CD4-positive, alpha-beta T cell treated with Interleukin-12 subunit alpha and Interleukin-12 subunit beta, for 1 hour (primary cell): ENCODE results near the gene SLC34A3.
"Not testable (repeated sequence)": the region's sequence is repeated elsewhere in the genome, so short reads cannot be mapped to it uniquely, and the experiment has no call there.

Experiments
- DNase-seq: peaks from one replicate; pipeline ENCODE4 v3.0.0-alpha.2; 2020

The SLC34A3 gene

DNA sequence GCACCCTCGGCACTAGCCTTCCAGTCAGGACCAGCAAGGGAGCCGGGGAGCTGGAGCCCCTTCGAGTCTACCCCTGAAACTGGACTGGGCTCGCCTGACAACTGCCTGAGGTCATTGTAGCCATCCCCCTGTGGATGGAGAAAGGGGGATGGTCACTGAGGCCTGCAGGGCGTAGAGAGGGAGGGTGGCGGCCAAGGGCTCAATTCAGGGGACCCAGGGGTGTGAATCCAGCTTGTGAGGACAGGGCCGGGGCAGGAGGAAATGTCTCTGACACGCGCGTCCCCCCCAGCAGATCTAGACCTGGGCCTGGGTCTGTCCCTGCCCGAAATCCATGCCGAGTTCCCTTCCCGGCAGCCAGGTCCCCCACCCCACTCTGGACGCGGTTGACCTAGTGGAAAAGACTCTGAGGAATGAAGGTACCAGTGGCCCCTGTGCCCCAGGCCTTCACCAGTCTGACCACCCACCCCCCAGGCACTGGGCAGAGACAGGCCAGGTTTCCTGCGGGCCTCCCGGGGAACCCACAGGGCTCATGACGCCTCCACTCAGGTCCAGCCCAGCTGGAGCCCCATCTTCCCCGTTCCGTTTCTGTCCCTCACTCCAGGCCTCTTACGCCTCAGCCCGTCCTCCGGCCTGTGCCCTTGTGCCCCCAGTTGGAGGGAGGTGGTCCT is 805 bp downstream of the SLC34A3 start:
- DNase-seq = no peak

DNA sequence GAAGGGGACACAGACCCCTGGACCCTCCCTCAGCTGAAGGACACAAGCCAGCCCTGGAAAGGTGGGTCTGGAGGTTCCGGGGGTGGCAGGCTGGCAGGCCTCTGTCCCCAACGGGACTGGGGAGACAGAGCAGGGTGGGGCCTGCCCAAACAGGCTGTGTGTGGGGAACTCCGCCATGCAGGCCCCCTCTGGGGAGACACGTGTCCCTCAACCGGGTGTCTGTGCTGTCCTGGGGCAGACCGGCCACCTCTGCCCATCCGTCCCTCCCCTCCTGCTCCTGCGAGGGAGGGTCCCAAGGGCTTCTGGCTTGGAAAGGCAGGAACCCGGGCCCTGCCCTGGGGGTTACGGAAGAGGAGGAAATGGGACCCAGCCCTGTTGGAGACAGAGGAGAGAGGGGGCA is 1.4 kb downstream of the SLC34A3 start:
- DNase-seq = no peak

DNA sequence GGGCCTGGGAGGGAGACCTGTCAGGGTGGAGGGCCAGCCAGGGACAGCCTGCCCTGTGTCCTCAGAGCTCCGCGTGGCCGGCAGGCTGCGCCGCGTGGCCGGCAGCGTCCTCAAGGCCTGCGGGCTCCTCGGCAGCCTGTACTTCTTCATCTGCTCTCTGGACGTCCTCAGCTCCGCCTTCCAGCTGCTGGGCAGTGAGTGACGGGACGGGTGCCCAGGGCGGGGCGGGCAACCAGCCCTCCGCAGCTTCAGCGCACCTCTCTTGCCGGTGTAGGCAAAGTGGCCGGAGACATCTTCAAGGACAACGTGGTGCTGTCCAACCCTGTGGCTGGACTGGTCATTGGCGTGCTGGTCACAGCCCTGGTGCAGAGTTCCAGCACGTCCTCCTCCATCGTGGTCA is 1.8 kb downstream of the SLC34A3 start:
- no peak for DNase-seq

DNA sequence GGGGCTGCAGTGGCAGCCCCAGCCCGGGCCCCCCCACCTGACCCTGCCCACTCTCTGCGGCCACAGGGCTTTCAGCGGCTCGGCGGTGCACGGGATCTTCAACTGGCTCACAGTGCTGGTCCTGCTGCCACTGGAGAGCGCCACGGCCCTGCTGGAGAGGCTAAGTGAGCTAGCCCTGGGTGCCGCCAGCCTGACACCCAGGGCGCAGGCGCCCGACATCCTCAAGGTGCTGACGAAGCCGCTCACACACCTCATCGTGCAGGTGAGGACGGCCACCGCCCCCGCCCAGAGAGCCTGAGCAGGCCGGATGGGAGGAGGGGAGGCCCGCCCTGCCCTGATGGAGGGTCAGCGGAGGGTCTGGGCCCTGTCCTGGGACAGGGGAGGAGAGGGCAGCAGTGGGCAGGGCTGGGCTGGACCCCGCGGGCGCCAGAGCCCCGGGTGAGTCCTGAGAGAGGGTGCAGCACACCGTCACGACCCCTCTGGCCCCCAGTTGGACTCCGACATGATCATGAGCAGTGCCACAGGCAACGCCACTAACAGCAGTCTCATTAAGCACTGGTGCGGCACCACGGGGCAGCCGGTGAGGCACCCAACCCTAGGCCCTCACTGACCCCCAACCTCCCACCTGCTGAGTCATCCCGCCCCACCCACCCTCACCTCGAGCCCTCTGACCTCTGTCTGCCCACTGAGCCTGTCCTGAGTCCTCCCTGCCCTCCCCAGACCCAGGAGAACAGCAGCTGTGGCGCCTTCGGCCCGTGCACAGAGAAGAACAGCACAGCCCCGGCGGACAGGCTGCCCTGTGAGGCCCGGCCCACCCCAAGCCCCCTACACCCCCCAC is 2.7 kb downstream of the SLC34A3 start:
- DNase-seq = no peak

DNA sequence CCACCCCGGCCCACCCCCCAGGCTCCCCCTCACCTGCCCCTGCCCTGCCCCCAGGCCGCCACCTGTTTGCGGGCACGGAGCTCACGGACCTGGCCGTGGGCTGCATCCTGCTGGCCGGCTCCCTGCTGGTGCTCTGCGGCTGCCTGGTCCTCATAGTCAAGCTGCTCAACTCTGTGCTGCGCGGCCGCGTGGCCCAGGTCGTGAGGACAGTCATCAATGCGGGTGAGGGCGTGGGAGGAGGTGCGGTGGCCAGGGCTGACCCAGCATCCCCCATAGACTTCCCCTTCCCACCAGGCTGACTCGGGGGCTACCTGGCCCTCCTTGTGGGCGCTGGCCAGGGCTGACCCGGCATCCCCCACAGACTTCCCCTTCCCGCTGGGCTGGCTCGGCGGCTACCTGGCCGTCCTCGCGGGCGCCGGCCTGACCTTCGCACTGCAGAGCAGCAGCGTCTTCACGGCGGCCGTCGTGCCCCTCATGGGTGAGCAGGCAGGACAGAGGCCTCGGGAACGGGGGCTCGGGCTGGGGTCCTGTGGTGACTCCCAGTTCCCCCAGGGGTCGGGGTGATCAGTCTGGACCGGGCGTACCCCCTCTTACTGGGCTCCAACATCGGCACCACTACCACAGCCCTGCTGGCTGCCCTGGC is 3.5 kb downstream of the SLC34A3 start:
- DNase-seq = no peak

DNA sequence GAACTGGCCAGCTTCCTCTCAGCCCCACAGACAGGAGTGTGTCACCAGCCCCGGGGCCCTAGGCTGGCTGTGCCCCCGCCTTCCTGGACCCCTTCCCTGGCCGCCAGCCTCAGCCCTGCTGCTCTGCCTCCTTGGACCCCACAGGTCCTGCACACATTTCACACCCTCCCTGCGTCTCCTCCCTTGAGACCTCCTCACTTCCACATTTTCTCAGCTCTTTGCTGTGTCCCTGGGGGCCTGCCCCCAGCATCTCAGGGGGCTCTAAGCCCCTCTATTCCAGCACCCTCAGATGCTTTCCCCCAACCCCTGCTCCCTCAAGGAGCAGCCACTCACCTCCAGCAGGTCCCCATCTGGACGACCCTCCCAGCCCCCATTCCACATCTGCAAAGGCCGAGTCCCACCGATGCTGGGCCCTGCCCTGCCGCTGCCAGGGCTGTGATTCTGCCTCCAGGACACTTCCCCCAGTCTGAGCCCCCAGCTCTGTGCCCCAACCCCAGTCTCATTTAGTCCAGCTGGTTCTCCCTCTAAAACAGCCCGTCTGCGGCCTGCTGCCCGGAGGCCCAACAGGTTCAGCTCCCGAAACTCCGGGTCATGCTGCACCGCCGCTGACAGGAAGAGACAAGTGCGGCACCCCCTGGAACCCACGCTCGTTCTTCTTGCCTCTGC is 4.2 kb downstream of the SLC34A3 start:
- no peak for DNase-seq

DNA sequence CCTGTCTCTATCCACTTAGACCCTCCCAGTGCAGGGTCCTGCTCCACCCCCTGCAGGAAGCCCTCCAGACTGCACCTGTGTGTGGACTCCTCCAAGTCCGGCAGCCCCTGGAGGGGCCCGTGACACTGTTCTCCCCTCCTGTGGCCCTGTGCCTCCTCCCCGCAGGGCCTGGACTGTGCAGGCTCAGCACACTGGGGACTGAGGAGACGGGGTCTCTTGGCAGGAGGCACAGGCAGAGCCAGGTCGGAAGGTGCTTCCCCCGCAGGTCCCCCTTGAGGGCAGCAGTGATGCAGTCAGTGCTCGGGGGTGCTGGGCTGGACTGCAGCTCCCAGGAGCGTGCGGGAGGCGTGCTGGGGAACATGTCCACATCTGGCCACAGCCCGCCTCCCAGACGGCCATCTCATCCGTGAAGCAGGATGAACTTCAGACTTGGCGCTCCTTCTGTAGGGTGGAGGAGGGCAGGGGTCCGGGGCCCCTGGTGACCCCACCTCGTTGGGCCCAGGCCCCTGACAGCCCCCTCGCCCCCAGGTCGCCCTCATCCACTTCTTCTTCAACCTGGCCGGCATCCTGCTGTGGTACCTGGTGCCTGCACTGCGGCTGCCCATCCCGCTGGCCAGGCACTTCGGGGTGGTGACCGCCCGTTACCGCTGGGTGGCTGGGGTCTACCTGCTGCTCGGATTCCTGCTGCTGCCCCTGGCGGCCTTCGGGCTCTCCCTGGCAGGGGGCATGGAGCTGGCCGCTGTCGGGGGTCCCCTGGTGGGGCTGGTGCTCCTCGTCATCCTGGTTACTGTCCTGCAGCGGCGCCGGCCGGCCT is 4.9 kb downstream of the SLC34A3 start:
- no peak for DNase-seq

DNA sequence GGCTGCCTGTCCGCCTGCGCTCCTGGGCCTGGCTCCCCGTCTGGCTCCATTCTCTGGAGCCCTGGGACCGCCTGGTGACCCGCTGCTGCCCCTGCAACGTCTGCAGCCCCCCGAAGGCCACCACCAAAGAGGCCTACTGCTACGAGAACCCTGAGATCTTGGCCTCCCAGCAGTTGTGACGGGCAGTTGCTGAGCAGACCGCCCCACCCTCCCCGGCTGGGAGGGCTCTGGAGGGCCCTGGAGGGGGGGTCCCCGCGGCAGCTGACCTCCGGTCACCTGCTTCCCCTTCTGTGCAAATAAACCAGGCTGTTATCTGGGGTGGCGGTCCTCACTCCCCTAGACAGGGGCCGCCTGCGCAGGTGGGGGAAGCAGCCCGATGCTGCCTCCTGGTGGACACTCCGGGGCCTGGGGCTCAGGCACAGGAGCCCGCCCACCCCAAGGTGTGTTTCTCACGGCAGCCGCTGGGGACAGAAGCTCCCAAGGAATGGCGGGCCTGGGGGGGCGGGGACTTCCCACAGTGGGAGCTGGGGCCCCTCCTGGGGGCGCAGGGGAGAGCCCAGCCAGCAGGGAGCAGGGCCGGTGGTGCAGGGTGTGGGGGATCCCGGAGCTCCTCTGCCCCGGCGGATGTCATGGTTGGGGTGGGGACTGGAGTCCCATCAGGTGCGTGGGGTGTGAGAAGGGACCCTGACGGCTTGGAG is 5.7 kb downstream of the SLC34A3 start:
- DNase-seq = peak; percentile 92

DNA sequence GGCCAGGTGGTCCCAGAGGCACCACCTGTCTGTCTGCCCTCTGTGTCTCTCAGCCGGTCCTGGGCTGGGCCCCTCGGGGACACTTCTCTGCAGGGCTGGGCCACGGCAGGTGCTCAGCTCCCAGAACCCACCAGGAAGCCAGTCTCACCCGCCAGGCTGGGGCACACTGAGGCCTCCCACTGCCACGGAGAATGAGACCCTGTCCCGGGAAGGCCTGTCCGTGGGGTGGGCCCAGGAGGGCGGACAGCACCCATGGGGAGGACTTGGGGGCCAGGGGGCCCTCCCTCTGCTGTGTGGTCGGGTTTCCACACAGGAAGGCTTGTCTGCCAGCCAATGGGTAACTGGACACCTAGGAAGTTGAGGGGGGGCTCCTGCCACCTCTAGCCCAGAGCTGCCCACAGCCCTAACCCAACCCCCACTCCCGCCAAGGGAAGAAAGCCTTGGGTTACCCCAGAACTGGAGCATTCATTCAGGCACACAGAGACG is 6.3 kb downstream of the SLC34A3 start:
- no peak for DNase-seq

DNA sequence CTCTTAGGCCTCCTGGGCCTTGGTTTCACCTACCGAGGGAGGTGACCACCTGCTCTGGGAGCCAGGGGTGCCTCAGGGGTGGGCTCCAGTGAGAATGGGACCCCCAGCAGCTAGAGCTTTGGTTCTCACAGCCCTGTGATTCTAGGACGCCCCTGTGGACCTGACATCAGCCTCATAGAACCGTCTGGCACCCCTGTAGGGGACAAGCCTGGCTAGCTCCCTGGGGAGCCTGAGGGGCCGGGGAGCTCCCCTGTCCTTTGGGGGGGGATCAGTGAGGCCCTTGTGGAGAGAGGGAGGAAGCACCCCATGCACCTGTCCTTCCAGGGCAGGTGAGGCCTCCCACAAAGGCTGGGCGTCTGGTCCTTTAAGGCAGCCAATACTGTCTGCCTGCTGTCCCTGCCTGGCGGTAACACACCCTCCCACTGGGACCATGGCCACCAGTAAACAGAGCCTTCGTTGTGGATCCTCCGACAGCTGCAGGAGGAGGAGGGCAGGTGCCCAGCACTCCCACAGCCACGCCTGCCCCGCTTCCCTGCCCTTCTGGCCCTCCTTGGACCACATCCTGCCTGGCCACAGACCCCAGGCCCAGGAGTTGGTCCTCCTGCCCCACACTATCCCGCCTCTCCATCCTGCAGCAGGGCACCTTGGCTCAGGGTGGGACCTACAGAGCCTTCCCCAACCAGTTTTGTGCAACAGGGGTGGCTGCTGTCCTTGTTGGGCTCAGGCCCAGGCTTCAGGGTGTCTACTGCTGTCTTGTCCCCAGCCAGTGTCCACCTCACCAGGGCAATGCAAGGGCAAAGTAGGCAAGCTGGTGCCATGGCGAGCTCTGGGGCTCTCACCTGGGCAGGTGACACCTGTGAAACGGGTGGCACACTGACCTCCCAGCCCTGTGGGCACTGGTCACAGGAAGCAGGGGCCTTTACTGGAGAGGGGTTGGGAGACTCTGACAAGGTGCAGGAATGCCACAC is 7.3 kb downstream of the SLC34A3 start:
- DNase-seq = no peak

DNA sequence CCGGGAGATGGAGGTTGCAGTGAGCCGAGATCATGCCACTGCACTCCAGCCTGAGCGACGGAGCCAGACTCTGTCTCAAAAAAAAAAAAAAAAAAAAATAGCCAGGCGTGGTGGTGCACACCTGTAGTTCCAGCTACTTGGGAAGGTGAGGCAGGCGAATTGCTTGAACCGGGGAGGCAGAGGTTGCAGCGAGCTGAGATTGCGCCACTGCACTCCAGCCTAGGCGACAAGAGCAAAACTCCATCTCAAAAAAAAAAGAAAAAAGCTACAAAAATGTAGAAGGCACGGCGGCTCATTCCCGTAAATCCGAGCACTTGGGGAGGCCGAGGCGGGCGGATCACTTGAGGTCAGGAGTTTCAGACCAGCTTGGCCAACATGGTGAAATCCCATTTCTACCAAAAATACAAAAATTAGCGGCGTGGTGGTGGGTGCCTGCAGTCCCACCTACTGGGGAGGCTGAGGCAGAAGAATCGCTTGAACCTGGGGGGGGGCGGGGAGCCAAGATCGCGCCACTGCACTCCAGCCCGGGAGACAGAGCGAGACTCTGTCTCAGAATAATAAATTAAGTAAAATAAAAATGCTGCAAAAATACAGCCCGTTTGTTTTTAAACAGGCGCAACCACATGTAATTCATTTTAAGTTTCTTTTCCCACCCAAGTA is 9.0 kb downstream of the SLC34A3 start:
- not testable (repeated sequence) for DNase-seq

DNA sequence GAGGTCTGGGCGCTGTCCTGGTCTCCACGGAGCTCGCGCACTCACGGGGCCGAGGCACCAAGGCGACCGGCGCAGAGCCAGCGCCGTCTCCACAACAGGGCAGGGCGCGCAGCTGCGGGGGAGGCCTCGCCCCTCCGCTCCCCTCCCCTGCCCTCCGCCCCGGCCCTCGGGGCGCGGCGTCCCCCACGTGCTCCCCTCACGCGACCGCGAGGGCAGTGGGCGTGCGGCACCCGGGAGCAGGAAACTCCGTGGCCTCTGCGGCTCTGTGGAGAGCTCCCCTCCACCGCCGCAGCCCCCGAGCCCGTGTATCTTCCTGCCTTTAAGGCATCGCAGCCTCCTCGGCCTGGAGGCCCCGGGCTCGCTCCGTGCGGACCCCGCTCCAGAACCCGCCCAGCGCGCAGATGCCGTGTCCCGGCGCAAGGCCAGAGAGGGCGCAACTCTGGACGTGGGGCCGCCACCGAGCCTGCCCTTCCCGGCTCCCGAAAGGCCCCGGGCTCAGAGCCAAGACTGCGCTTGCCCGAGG is 9.7 kb downstream of the SLC34A3 start:
- peak; percentile 78 for DNase-seq

DNA sequence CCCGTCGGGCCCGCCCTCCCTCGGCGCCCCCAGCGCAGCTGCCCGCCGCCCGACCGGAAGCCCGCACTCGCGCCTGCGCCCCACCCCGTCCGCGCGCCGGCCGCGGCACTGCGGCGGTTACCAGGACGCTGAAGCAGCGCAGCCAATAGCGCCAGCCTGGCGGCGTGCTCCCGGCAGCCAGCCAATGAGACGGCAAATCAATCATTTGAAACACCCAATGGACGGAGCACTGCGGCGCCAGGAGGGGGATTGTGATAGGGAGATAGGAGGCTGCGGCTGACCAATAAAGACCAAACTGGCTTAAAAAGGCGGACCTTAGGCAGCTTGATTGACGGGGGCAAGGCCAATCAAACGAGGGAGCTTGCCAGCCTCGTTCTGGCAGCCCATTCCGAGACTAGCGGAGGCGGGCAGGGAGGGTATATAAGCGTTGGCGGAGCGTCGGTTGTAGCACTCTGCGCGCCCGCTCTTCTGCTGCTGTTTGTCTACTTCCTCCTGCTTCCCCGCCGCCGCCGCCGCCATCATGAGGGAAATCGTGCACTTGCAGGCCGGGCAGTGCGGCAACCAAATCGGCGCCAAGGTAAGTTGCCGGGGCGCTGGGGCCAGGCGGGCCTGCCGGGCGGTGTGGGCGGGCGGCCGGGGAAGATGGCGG is 10.3 kb downstream of the SLC34A3 start, which contains the start of gene TUBB4B:
Gene TUBB4B, plus strand, starts transcription at position 447 of the 649 bp plus-strand sequence. Its CDS starts 74 bp downstream, at position 521.
- peak; percentile 99 for DNase-seq

DNA sequence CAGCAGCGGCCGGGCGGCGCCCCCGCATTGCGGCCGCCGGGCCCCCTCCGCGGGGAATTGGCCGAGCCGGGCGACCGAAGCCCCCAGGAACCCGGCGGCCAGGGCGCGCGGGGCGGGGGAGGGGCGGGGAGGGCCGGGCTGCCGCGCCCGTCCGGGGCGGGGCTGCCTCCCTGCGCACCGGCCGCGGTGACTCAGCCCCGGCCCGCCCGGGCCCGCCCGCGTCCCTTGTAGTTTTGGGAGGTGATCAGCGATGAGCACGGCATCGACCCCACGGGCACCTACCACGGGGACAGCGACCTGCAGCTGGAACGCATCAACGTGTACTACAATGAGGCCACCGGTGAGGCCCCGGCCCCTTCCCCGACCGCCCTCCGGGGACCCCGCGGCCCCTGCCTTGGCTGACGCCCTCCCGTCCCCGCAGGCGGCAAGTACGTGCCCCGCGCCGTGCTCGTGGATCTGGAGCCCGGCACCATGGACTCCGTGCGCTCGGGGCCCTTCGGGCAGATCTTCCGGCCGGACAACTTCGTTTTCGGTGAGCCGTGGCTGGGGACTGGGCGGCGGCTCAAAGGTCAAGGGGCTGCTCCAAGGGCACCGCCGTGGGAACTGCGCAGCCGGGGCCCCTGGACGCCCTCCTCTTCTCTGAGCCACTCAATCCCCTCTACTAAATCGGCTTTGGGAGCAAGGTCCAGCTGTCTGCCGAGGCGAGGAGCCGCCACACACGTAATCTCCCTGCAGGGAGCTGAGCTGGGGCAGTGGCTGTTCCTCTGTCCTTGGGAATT is 11.0 kb downstream of the SLC34A3 start:
- DNase-seq = peak; percentile 70

DNA sequence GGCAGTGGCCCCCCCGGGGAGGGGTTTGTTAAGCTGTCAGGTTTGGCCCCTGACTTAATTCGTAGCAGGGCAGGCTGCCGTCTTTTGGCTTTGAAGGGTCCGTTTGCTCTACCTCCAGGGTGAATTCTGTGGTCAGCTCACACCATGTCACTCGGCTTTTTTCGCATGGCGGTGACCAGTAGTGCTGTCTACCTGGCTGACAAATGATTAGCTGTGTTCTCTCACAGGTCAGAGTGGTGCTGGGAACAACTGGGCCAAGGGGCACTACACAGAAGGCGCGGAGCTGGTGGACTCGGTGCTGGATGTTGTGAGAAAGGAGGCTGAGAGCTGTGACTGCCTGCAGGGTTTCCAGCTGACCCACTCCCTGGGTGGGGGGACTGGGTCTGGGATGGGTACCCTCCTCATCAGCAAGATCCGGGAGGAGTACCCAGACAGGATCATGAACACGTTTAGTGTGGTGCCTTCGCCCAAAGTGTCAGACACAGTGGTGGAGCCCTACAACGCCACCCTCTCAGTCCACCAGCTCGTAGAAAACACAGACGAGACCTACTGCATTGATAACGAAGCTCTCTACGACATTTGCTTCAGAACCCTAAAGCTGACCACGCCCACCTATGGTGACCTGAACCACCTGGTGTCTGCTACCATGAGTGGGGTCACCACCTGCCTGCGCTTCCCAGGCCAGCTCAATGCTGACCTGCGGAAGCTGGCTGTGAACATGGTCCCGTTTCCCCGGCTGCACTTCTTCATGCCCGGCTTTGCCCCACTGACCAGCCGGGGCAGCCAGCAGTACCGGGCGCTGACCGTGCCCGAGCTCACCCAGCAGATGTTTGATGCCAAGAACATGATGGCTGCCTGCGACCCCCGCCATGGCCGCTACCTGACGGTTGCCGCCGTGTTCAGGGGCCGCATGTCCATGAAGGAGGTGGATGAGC is 11.8 kb downstream of the SLC34A3 start:
- DNase-seq = no peak

DNA sequence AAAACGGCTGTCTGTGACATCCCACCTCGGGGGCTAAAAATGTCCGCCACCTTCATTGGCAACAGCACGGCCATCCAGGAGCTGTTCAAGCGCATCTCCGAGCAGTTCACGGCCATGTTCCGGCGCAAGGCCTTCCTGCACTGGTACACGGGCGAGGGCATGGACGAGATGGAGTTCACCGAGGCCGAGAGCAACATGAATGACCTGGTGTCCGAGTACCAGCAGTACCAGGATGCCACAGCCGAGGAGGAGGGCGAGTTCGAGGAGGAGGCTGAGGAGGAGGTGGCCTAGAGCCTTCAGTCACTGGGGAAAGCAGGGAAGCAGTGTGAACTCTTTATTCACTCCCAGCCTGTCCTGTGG is 12.5 kb downstream of the SLC34A3 start:
- not testable (repeated sequence) for DNase-seq
